H1 (cell line): ENCODE data around the gene GUCY1A1. TPM values are rescaled to one million over a fixed set of nuclear protein-coding genes. Genes with fewer than 3 reads are reported as not detected.

Source experiments
- CTCF ChIA-PET: fragments of 300-600 bp; sonication (Branson Sonifier 250); formaldehyde crosslinking; loops from one replicate; lab custom pipeline; 2021; ENCODE audit not compliant: partially characterized antibody; lab: Charles Lee
- POLR2A ChIA-PET: fragments of 300-600 bp; sonication (Branson Sonifier 250); formaldehyde crosslinking; loops from one replicate; lab custom pipeline; 2021; ENCODE audit warnings: inconsistent platforms; ENCODE audit not compliant: partially characterized antibody; lab: Charles Lee
- DNase-seq, 2 experiments: peaks; one replicate each; pipeline versions ENCODE4 v3.0.0 to v3.0.0-alpha.2; 2010 to 2022; ENCODE audit warnings: low spot score in 2 of 2, low read depth in 1 of 2, mixed read lengths in 1 of 2
- FAIRE-seq: peaks from 2 replicates; lab custom pipeline; 2011; peaks lifted over from hg19 to GRCh38; lab: Jason Lieb, UNC
- H2AFZ ChIP-seq: 2 replicates; pipeline ENCODE4 v1.8.1; 2012; ENCODE audit warnings: low read length, inconsistent platforms
- H2AK5ac ChIP-seq: 2 replicates; pipeline ENCODE4 v1.6.1; 2013; ENCODE audit warnings: low read depth, low read length
- H2BK120ac ChIP-seq: replicated peaks from 2 replicates; pipeline ENCODE3; 2013; ENCODE audit warnings: low read depth, low read length, inconsistent platforms
- H2BK12ac ChIP-seq: 2 replicates; pipeline ENCODE4 v1.6.1; 2013; ENCODE audit warnings: low read depth, low read length
- H2BK15ac ChIP-seq: 2 replicates; pipeline ENCODE4 v1.6.1; 2013; ENCODE audit warnings: low read length
- H2BK20ac ChIP-seq: 2 replicates; pipeline ENCODE4 v1.6.1; 2013; ENCODE audit warnings: low read length
- H2BK5ac ChIP-seq: 2 replicates; pipeline ENCODE4 v1.6.1; 2013; ENCODE audit warnings: low read depth, low read length
- H3K14ac ChIP-seq: 2 replicates; pipeline ENCODE4 v1.6.1; 2013; ENCODE audit warnings: inconsistent platforms; ENCODE audit not compliant: insufficient read length
- H3K18ac ChIP-seq: 2 replicates; pipeline ENCODE4 v1.6.1; 2013; ENCODE audit warnings: low read length; ENCODE audit errors: extremely low read depth
- H3K23ac ChIP-seq: 2 replicates; pipeline ENCODE4 v1.6.1; 2013; ENCODE audit warnings: inconsistent platforms; ENCODE audit not compliant: insufficient read length
- H3K23me2 ChIP-seq: 2 replicates; pipeline ENCODE4 v1.6.1; 2013; ENCODE audit warnings: low read depth, low read length
- H3K27ac ChIP-seq: 2 replicates; pipeline ENCODE4 v1.6.1; 2011; ENCODE audit warnings: low read depth, low read length, inconsistent platforms
- H3K27me3 ChIP-seq, 4 experiments: replicated peaks in 1 of 4; 1 replicate in 1 of 4; 2 replicates in 3 of 4; pipeline versions ENCODE4 v1.6.1 to v1.8.1; 2011 to 2013; ENCODE audit warnings: low read length in 3 of 4, mild to moderate bottlenecking in 3 of 4, inconsistent platforms in 2 of 4, mixed read lengths in 2 of 4, moderate library complexity in 1 of 4; ENCODE audit not compliant: control insufficient read depth in 3 of 4, insufficient read depth in 3 of 4; ENCODE audit errors: extremely low read depth in 1 of 4
- H3K36me3 ChIP-seq, 4 experiments: 2 replicates each; pipeline versions ENCODE4 v1.6.1 to v1.8.1; 2011 to 2013; ENCODE audit warnings: mild to moderate bottlenecking in 4 of 4, low read length in 3 of 4, moderate library complexity in 2 of 4, control low read depth in 1 of 4, inconsistent platforms in 1 of 4; ENCODE audit not compliant: insufficient read depth in 4 of 4, control insufficient read depth in 2 of 4
- H3K4ac ChIP-seq: replicated peaks from 2 replicates; pipeline ENCODE3; 2013; ENCODE audit warnings: low read length, low read depth, mixed read lengths, inconsistent platforms; ENCODE audit not compliant: insufficient read length
- H3K4me1 ChIP-seq, 4 experiments: replicated peaks in 1 of 4; 1 replicate in 1 of 4; 2 replicates in 3 of 4; pipeline versions ENCODE4 v1.6.1 to v1.8.1; 2011 to 2013; ENCODE audit warnings: low read length in 3 of 4, inconsistent platforms in 2 of 4, mixed read lengths in 1 of 4; ENCODE audit not compliant: insufficient read depth in 4 of 4, control insufficient read depth in 3 of 4
- H3K4me2 ChIP-seq, 2 experiments: 2 replicates each; pipeline versions ENCODE4 v1.6.1 to v1.8.1; 2011 to 2013; ENCODE audit warnings: low read depth in 2 of 2, low read length in 2 of 2, control low read depth in 1 of 2, inconsistent platforms in 1 of 2, mild to moderate bottlenecking in 1 of 2; ENCODE audit not compliant: insufficient read depth in 1 of 2
- H3K4me3 ChIP-seq, 4 experiments: fragments of 200-600, 300-600 bp in 1 of 4; sonication (generic), shearing (Covaris generic), sonication (Bioruptor Twin) in 1 of 4; 2 replicates each; pipeline versions ENCODE4 v1.5.1 to v1.8.1; 2011 to 2016; ENCODE audit warnings: low read length in 4 of 4, low read depth in 3 of 4, control low read depth in 2 of 4, inconsistent platforms in 2 of 4, mild to moderate bottlenecking in 2 of 4, mixed read lengths in 1 of 4, moderate library complexity in 1 of 4; ENCODE audit not compliant: insufficient read depth in 2 of 4; ENCODE audit errors: extremely low read depth in 1 of 4
- H3K56ac ChIP-seq: replicated peaks from 2 replicates; pipeline ENCODE3; 2013; ENCODE audit warnings: low read depth, mild to moderate bottlenecking, mixed read lengths, low read length, inconsistent platforms; ENCODE audit not compliant: insufficient read length
- H3K79me1 ChIP-seq: 2 replicates; pipeline ENCODE4 v1.6.1; 2013; ENCODE audit warnings: low read depth, low read length, control low read depth
- H3K79me2 ChIP-seq, 2 experiments: 2 replicates each; pipeline versions ENCODE4 v1.6.1 to v1.8.1; 2012 to 2013; ENCODE audit warnings: low read length in 2 of 2, mild to moderate bottlenecking in 2 of 2, inconsistent platforms in 1 of 2; ENCODE audit not compliant: insufficient read depth in 2 of 2, control insufficient read depth in 1 of 2
- H3K9ac ChIP-seq, 4 experiments: replicated peaks in 1 of 4; 1 replicate in 1 of 4; 2 replicates in 3 of 4; pipeline versions ENCODE4 v1.6.1 to v1.8.1; 2011 to 2013; ENCODE audit warnings: low read depth in 3 of 4, low read length in 3 of 4, control low read depth in 2 of 4, mild to moderate bottlenecking in 2 of 4, moderate library complexity in 2 of 4, inconsistent platforms in 1 of 4; ENCODE audit errors: extremely low read depth in 1 of 4
- H3K9me3 ChIP-seq, 2 experiments: 2 replicates each; pipeline versions ENCODE4 v1.6.1 to v1.8.1; 2012 to 2013; ENCODE audit warnings: mild to moderate bottlenecking in 2 of 2, moderate library complexity in 2 of 2, control low read depth in 1 of 2, inconsistent platforms in 1 of 2, low read depth in 1 of 2, low read length in 1 of 2, mixed read lengths in 1 of 2; ENCODE audit not compliant: insufficient read depth in 2 of 2
- H4K20me1 ChIP-seq, 2 experiments: replicated peaks in 1 of 2; 2 replicates each; pipeline versions ENCODE3 to v1.8.1; 2011 to 2013; ENCODE audit warnings: inconsistent platforms in 2 of 2, low read length in 2 of 2, mild to moderate bottlenecking in 1 of 2; ENCODE audit not compliant: insufficient read depth in 2 of 2, control insufficient read depth in 1 of 2
- H4K5ac ChIP-seq: 2 replicates; pipeline ENCODE4 v1.6.1; 2013; ENCODE audit warnings: low read length, low read depth, mixed read lengths, inconsistent platforms; ENCODE audit not compliant: insufficient read length
- H4K8ac ChIP-seq: 2 replicates; pipeline ENCODE4 v1.8.0; 2013; ENCODE audit warnings: mild to moderate bottlenecking, moderate library complexity, low read length, inconsistent platforms; ENCODE audit not compliant: insufficient read depth; ENCODE audit errors: extremely low read depth
- H4K91ac ChIP-seq: replicated peaks from 2 replicates; pipeline ENCODE3; 2013; ENCODE audit warnings: low read length, mixed read lengths, inconsistent platforms; ENCODE audit not compliant: insufficient read length
- BCL11A ChIP-seq, 2 experiments: IDR thresholded peaks; one replicate each; pipeline ENCODE4 v1.6.1; 2011; ENCODE audit warnings: low read depth in 2 of 2, low read length in 2 of 2, mild to moderate bottlenecking in 2 of 2
- CTCF ChIP-seq, 3 experiments: IDR thresholded peaks; 1 replicate in 2 of 3; 2 replicates in 1 of 3; pipeline versions ENCODE4 v1.5.1 to v1.6.1; 2011; ENCODE audit warnings: low read length in 3 of 3, mild to moderate bottlenecking in 3 of 3, inconsistent platforms in 2 of 3, low read depth in 1 of 3, moderate library complexity in 1 of 3; ENCODE audit not compliant: insufficient read depth in 1 of 3; ENCODE audit errors: control extremely low read depth in 1 of 3
- WGBS, 2 experiments: shearing (Covaris generic) in 1 of 2; methylation state at CpG; one replicate each; pipeline versions ENCODE4 v1.1.6 to v1.1.7; 2013 to 2015; ENCODE audit warnings: low lambda C conversion rate in 2 of 2, mixed read lengths in 2 of 2, inconsistent platforms in 1 of 2, low coverage in 1 of 2, missing lambda C conversion rate in 1 of 2; ENCODE audit not compliant: insufficient replicate concordance in 2 of 2, insufficient coverage in 1 of 2, insufficient read length in 1 of 2; ENCODE audit errors: extremely low coverage in 1 of 2, missing lambda C conversion rate in 1 of 2; 5-methylcytosine and 5-hydroxymethylcytosine counted together
- polyA plus RNA-seq, 7 experiments: library from polyadenylated mRNA; depleted of rRNA in 3 of 7; stranded (reverse) in 5 of 7; unstranded in 2 of 7; fragments of >200 nt in 5 of 7; fragments of 200-250 nt in 2 of 7; gene quantifications; 1 replicate in 5 of 7; 2 replicates in 1 of 7; 4 replicates in 1 of 7; pipeline versions ENCODE4 v1.2.1 to v1.2.3, GENCODE V29; 2011 to 2013; ENCODE audit warnings: missing spikeins in 2 of 7, mixed read lengths in 2 of 7
- total RNA-seq: library from RNA; stranded (reverse); fragmentation: NEBNext Ultra II Directional; extraction: Animal tissue kit (Norgen Biotek cat#: 25700); gene quantifications from 2 replicates; pipeline ENCODE4 v1.2.1, GENCODE V29; 2021

GUCY1A1 gene
- total and polyA plus RNA-seq, 2 of the 8 experiments (the other 6 are each of a cell fraction or from before 2014, with no cell fraction given): not detected

- no peak overlapping the region for H3K14ac ChIP-seq
- no peak overlapping the region for H4K8ac ChIP-seq
- 0 out of 7 replicates have a peak, but pooled peaks cover 0 to 2% (median 0%) of the 10 kb centered on the region in 4 experiments for H3K4me1 ChIP-seq
- 97% methylated on average over 1 of the region's 1 CpG; no CpG with 5 or more reads in 1 of the 2 experiments for WGBS, 2 experiments
- POLR2A ChIA-PET: no interaction called here
- no peak overlapping the region for H2BK12ac ChIP-seq
- no peak overlapping the region for H2AFZ ChIP-seq
- no peak overlapping the region for H2AK5ac ChIP-seq
- H3K9ac ChIP-seq: no peak overlapping the region
- no peak overlapping the region for H3K4ac ChIP-seq
- no peak overlapping the region for H3K23ac ChIP-seq
- H4K91ac ChIP-seq: no peak overlapping the region
- H2BK5ac ChIP-seq: no peak overlapping the region
- no peak overlapping the region for H4K5ac ChIP-seq
- FAIRE-seq (no peak), DNase-seq (no peak)
- no peak overlapping the region for H3K4me2 ChIP-seq
- H3K27me3 ChIP-seq: no peaks in the 10 kb centered on the region
- no peaks in the 10 kb centered on the region for H3K79me1 ChIP-seq
- no peak overlapping the region for H3K27ac ChIP-seq
- H3K23me2 ChIP-seq: 0 out of 2 replicates have a peak, but pooled peaks cover under 1% of the 10 kb centered on the region
- H2BK120ac ChIP-seq: no peak overlapping the region
- CTCF ChIA-PET: interaction anchor here (1.0 to 3.2 kb wide), 3 partner anchors 15 to 245 kb away, joined by 4 to 13 read pairs (median 4); no protein-coding TSS in a partner anchor
- H3K36me3 ChIP-seq: no peaks in the 10 kb centered on the region
- H3K79me2 ChIP-seq: no peaks in the 10 kb centered on the region
- no peak for TF ChIP-seq BCL11A (IDR thresholded peaks at IDR 0.05; ENCODE audit: low read depth in 2 of 2, low read length in 2 of 2)
- no peak for TF ChIP-seq CTCF (IDR thresholded peaks at IDR 0.05; ENCODE audit: control extremely low read depth in 1 of 3, insufficient read depth in 1 of 3, low read depth in 1 of 3, low read length in 3 of 3)
- H3K4me3 ChIP-seq: no peak overlapping the region
- H2BK15ac ChIP-seq: no peak overlapping the region
- no peaks in the 10 kb centered on the region for H4K20me1 ChIP-seq
- H3K9me3 ChIP-seq: no peaks in the 10 kb centered on the region
- no peak overlapping the region for H3K56ac ChIP-seq
- H3K18ac ChIP-seq: no peak overlapping the region
- H2BK20ac ChIP-seq: no peak overlapping the region
These were observed 114.1 kb downstream of the GUCY1A1 start for GRCh38 chr4:155780775-155781174.
